HAP-1 (cell line): ENCODE measurements around the gene SNTG2.
"Not testable (repeated sequence)": the region's sequence is repeated elsewhere in the genome, so short reads cannot be mapped to it uniquely, and the experiment has no call there.

Experiments used
- DNase-seq, 2 experiments: peaks; one replicate each; pipeline ENCODE4 v3.0.0-alpha.2; 2016 to 2020; ENCODE audit warnings: low spot score in 2 of 2
- H3K27me3 ChIP-seq: fragments of 250-450 bp; sonication (Bioruptor Pico); 2 replicates; pipeline ENCODE4 v1.5.1; 2020; ENCODE audit warnings: low read depth, mild to moderate bottlenecking, moderate library complexity
- H3K36me3 ChIP-seq: fragments of 250-450 bp; sonication (Bioruptor Pico); replicated peaks from 2 replicates; pipeline ENCODE4 v1.5.1; 2020; ENCODE audit warnings: mild to moderate bottlenecking
- H3K4me1 ChIP-seq: fragments of 250-450 bp; sonication (Bioruptor Pico); 2 replicates; pipeline ENCODE4 v1.5.1; 2020; ENCODE audit warnings: mild to moderate bottlenecking
- H3K4me3 ChIP-seq: fragments of 250-450 bp; sonication (Bioruptor Pico); 2 replicates; pipeline ENCODE4 v1.5.1; 2020; ENCODE audit warnings: mild to moderate bottlenecking, moderate library complexity
- H3K9me3 ChIP-seq: fragments of 250-450 bp; sonication (Bioruptor Pico); 2 replicates; pipeline ENCODE4 v1.5.1; 2020; ENCODE audit warnings: mild to moderate bottlenecking, moderate library complexity
- in situ Hi-C: fragments of 300-500 bp; cut with MboI; formaldehyde crosslinking; loops from 3 replicates; pipeline ENCODE4 v1.14.3; 2020; ENCODE audit warnings: low sequenced_read_pairs, inconsistent platforms, mixed read lengths

The SNTG2 gene

GRCh38 chr2:1390118-1390517, 439.5 kb downstream of the SNTG2 start:
- DNase-seq, H3K4me1 ChIP-seq, in situ Hi-C loops, H3K27me3 ChIP-seq, H3K9me3 ChIP-seq, H3K36me3 ChIP-seq, H3K4me3 ChIP-seq: not testable (repeated sequence)

- no peaks in the 10 kb centered on the region for H3K4me1 ChIP-seq
- no peaks in the 10 kb centered on the region for H3K36me3 ChIP-seq
- H3K9me3 ChIP-seq, result no peaks in the 10 kb centered on the region
- H3K27me3 ChIP-seq, result no peaks in the 10 kb centered on the region
- H3K4me3 ChIP-seq, result no peak overlapping the region
- in situ Hi-C loops, result no loop called here
- DNase-seq, result no peak
Measured at GRCh38 chr2:1393321-1393720, 442.7 kb downstream of the SNTG2 start.

- H3K27me3 ChIP-seq, result no peaks in the 10 kb centered on the region
- in situ Hi-C loops, result no loop called here
- H3K36me3 ChIP-seq, result no peaks in the 10 kb centered on the region
- H3K9me3 ChIP-seq, result no peaks in the 10 kb centered on the region
- H3K4me1 ChIP-seq, result no peaks in the 10 kb centered on the region
- H3K4me3 ChIP-seq, result no peak overlapping the region
- no peak for DNase-seq
Measured at GRCh38 chr2:1394709-1395408, 444.2 kb downstream of the SNTG2 start.

GRCh38 chr2:1397350-1397749, 446.7 kb downstream of the SNTG2 start:
- no peak overlapping the region for H3K4me3 ChIP-seq
- no peaks in the 10 kb centered on the region for H3K27me3 ChIP-seq
- in situ Hi-C loops, result no loop called here
- no peak for DNase-seq
- no peaks in the 10 kb centered on the region for H3K36me3 ChIP-seq
- H3K9me3 ChIP-seq, result no peaks in the 10 kb centered on the region
- H3K4me1 ChIP-seq, result no peaks in the 10 kb centered on the region

GRCh38 chr2:1398191-1398590, 447.5 kb downstream of the SNTG2 start:
- Histone ChIP-seq H3K36me3 (no peaks in the 10 kb centered on the region), H3K4me3 (no peak overlapping the region), H3K27me3 (no peaks in the 10 kb centered on the region), H3K4me1 (no peaks in the 10 kb centered on the region), H3K9me3 (no peaks in the 10 kb centered on the region)
- in situ Hi-C loops, result no loop called here
- DNase-seq, result no peak

- Histone ChIP-seq H3K9me3 (no peaks in the 10 kb centered on the region), H3K4me3 (no peak overlapping the region), H3K4me1 (no peaks in the 10 kb centered on the region), H3K36me3 (no peaks in the 10 kb centered on the region), H3K27me3 (no peaks in the 10 kb centered on the region)
- in situ Hi-C loops, result no loop called here
- no peak for DNase-seq
Measured at GRCh38 chr2:1400943-1401735, 450.5 kb downstream of the SNTG2 start.

- DNase-seq, result no peak
- H3K9me3 ChIP-seq, result no peaks in the 10 kb centered on the region
- in situ Hi-C loops, result no loop called here
- H3K36me3 ChIP-seq, result no peaks in the 10 kb centered on the region
- H3K4me1 ChIP-seq, result no peaks in the 10 kb centered on the region
- H3K4me3 ChIP-seq, result no peak overlapping the region
- H3K27me3 ChIP-seq, result no peaks in the 10 kb centered on the region
Measured at GRCh38 chr2:1402064-1402463, 451.4 kb downstream of the SNTG2 start.

- Histone ChIP-seq H3K36me3 (no peaks in the 10 kb centered on the region), H3K27me3 (no peaks in the 10 kb centered on the region), H3K9me3 (no peaks in the 10 kb centered on the region), H3K4me1 (no peaks in the 10 kb centered on the region), H3K4me3 (no peak overlapping the region)
- in situ Hi-C loops, result no loop called here
- no peak for DNase-seq
Measured at GRCh38 chr2:1403565-1403964, 452.9 kb downstream of the SNTG2 start.

- H3K27me3 ChIP-seq, result no peaks in the 10 kb centered on the region
- H3K9me3 ChIP-seq, result no peaks in the 10 kb centered on the region
- H3K4me1 ChIP-seq, result no peaks in the 10 kb centered on the region
- in situ Hi-C loops, result no loop called here
- H3K4me3 ChIP-seq, result no peak overlapping the region
- no peaks in the 10 kb centered on the region for H3K36me3 ChIP-seq
- no peak for DNase-seq
Measured at GRCh38 chr2:1405124-1405523, 454.5 kb downstream of the SNTG2 start.

- in situ Hi-C loops, result no loop called here
- no peaks in the 10 kb centered on the region for H3K27me3 ChIP-seq
- H3K36me3 ChIP-seq, result no peaks in the 10 kb centered on the region
Measured at GRCh38 chr2:1405967-1406366, 455.3 kb downstream of the SNTG2 start.

GRCh38 chr2:1406434-1406833, 455.8 kb downstream of the SNTG2 start:
- no peaks in the 10 kb centered on the region for H3K36me3 ChIP-seq
- in situ Hi-C loops, result no loop called here
- H3K27me3 ChIP-seq, result no peaks in the 10 kb centered on the region
- no peak for DNase-seq
- H3K4me1 ChIP-seq, result no peaks in the 10 kb centered on the region
- no peak overlapping the region for H3K4me3 ChIP-seq
- H3K9me3 ChIP-seq, result no peaks in the 10 kb centered on the region

More at GRCh38 chr2:1405967-1406366, 455.3 kb downstream of the SNTG2 start:
- no peak for DNase-seq
- Histone ChIP-seq H3K4me3 (no peak overlapping the region), H3K4me1 (no peaks in the 10 kb centered on the region), H3K9me3 (no peaks in the 10 kb centered on the region)

- no peak for DNase-seq
- no peaks in the 10 kb centered on the region for H3K4me1 ChIP-seq
- H3K27me3 ChIP-seq, result no peaks in the 10 kb centered on the region
- H3K9me3 ChIP-seq, result no peaks in the 10 kb centered on the region
- H3K4me3 ChIP-seq, result no peak overlapping the region
- no peaks in the 10 kb centered on the region for H3K36me3 ChIP-seq
- in situ Hi-C loops, result no loop called here
Measured at GRCh38 chr2:1407950-1408675, 457.5 kb downstream of the SNTG2 start.

GRCh38 chr2:1413156-1413710, 462.6 kb downstream of the SNTG2 start, which contains the start of gene TPO:
Gene TPO, plus strand, starts transcription at chr2:1413463. Its CDS starts 946 bp downstream, at chr2:1414409.
- Histone ChIP-seq H3K27me3 (no peaks in the 10 kb centered on the region), H3K4me1 (no peaks in the 10 kb centered on the region), H3K36me3 (no peaks in the 10 kb centered on the region), H3K4me3 (no peak within 1 kb of the TSS), H3K9me3 (no peaks in the 10 kb centered on the region)
- no peak for DNase-seq
- in situ Hi-C loops, result no loop called here

- no peak for DNase-seq
- Histone ChIP-seq H3K4me1 (no peaks in the 10 kb centered on the region), H3K36me3 (no peaks in the 10 kb centered on the region), H3K9me3 (no peaks in the 10 kb centered on the region), H3K27me3 (no peaks in the 10 kb centered on the region), H3K4me3 (no peak overlapping the region)
- in situ Hi-C loops, result no loop called here
Measured at GRCh38 chr2:1414121-1414520, 463.5 kb downstream of the SNTG2 start.
